Measurements from ENCODE around the gene CAPN9. TPM values are rescaled to one million over a fixed set of nuclear protein-coding genes. Genes with fewer than 3 reads are reported as not detected.

CAPN9 gene
- total RNA-seq, 4 donors from 2014 or later, result not detected

GRCh38 chr1:230753191-230753585 lies 6.0 kb downstream of the CAPN9 start:
- peak overlapping the region in 2 of 4 donors; percentile 45 to 50 for H3K27ac ChIP-seq
- peaks cover 0 to 24% of the 10 kb centered on the region in 2 donors for H3K4me1 ChIP-seq
- intact Hi-C loops (cut with DNase I; ENCODE audit: low total_unique reads), result no loop called here
- no peaks in the 10 kb centered on the region for H3K9me3 ChIP-seq
- no peaks in the 10 kb centered on the region for H3K36me3 ChIP-seq
- H3K27me3 ChIP-seq, result no peaks in the 10 kb centered on the region
- DNase-seq, result no peak
- no peak overlapping the region for H3K4me3 ChIP-seq
- no peak for ATAC-seq
- no peak for TF ChIP-seq CTCF (IDR thresholded peaks at IDR 0.05 in 4 of 5, conservative IDR thresholded peaks at IDR 0.05 in 1 of 5)
- TF ChIP-seq POLR2A (IDR thresholded peaks at IDR 0.05), result no peak
- in situ Hi-C loops (cut with MboI; ENCODE audit: low sequenced_read_pairs in 4 of 4), result loop anchor here in 1 of 4 donors (25.0 kb wide), 1 partner anchor 116 kb away; the partner anchor contains the start of gene COG2

- Histone ChIP-seq H3K27ac (peak overlapping the region in 2 of 4 donors; percentile 45 to 50), H3K9me3 (no peaks in the 10 kb centered on the region), H3K36me3 (no peaks in the 10 kb centered on the region), H3K4me1 (peaks cover 0 to 24% of the 10 kb centered on the region in 2 donors), H3K4me3 (no peak overlapping the region), H3K27me3 (no peaks in the 10 kb centered on the region)
- ATAC-seq (peak in 1 of 2 donors; percentile 48), DNase-seq (no peak)
- in situ Hi-C loops (cut with MboI; ENCODE audit: low sequenced_read_pairs in 4 of 4), result loop anchor here in 1 of 4 donors (25.0 kb wide), 1 partner anchor 116 kb away; the partner anchor contains the start of gene COG2
- TF ChIP-seq CTCF (IDR thresholded peaks at IDR 0.05 in 4 of 5, conservative IDR thresholded peaks at IDR 0.05 in 1 of 5) (no peak), POLR2A (IDR thresholded peaks at IDR 0.05) (no peak)
- intact Hi-C loops (cut with DNase I; ENCODE audit: low total_unique reads), result no loop called here
Measured at GRCh38 chr1:230753586-230754251, 6.5 kb downstream of the CAPN9 start.

- H3K36me3 ChIP-seq, result no peaks in the 10 kb centered on the region
- intact Hi-C loops (cut with DNase I; ENCODE audit: low total_unique reads), result no loop called here
- DNase-seq (peak; percentile 54 to 65), ATAC-seq (peak; percentile 37 to 71)
- H3K4me3 ChIP-seq, result no peak overlapping the region
- no peaks in the 10 kb centered on the region for H3K27me3 ChIP-seq
- peaks cover 0 to 19% of the 10 kb centered on the region in 2 donors for H3K4me1 ChIP-seq
- H3K27ac ChIP-seq, result peak overlapping the region in 2 of 4 donors; percentile 3 to 29
- in situ Hi-C loops (cut with MboI; ENCODE audit: low sequenced_read_pairs in 4 of 4), result loop anchor here in 1 of 4 donors (25.0 kb wide), 1 partner anchor 117 kb away; the partner anchor contains the start of gene COG2
- H3K9me3 ChIP-seq, result no peaks in the 10 kb centered on the region
- TF ChIP-seq POLR2A (IDR thresholded peaks at IDR 0.05), result no peak
- no peak for TF ChIP-seq CTCF (IDR thresholded peaks at IDR 0.05 in 4 of 5, conservative IDR thresholded peaks at IDR 0.05 in 1 of 5)
Measured at GRCh38 chr1:230754796-230755195, 7.6 kb downstream of the CAPN9 start.

- peaks cover 0 to 12% of the 10 kb centered on the region in 2 donors for H3K4me1 ChIP-seq
- no peaks in the 10 kb centered on the region for H3K27me3 ChIP-seq
- no peak for DNase-seq
- TF ChIP-seq CTCF (IDR thresholded peaks at IDR 0.05 in 4 of 5, conservative IDR thresholded peaks at IDR 0.05 in 1 of 5), result no peak
- TF ChIP-seq POLR2A (IDR thresholded peaks at IDR 0.05), result no peak
- H3K4me3 ChIP-seq, result no peak overlapping the region
- no peak for ATAC-seq
- H3K9me3 ChIP-seq, result no peaks in the 10 kb centered on the region
- no peak overlapping the region for H3K27ac ChIP-seq
- in situ Hi-C loops (cut with MboI; ENCODE audit: low sequenced_read_pairs in 4 of 4), result loop anchor here in 1 of 4 donors (25.0 kb wide), 1 partner anchor 121 kb away; the partner anchor contains the start of gene COG2
- H3K36me3 ChIP-seq, result no peaks in the 10 kb centered on the region
- intact Hi-C loops (cut with DNase I; ENCODE audit: low total_unique reads), result no loop called here
Measured at GRCh38 chr1:230757856-230758708, 10.9 kb downstream of the CAPN9 start.

Data from gastrocnemius medialis (tissue), 4 donors.